K562 (cell line): Measurements from ENCODE around the gene MYO1H.

Experiments
- HDGF ChIP-seq: fragments of 450-650 bp; IDR thresholded peaks from 2 replicates; pipeline ENCODE4 v1.6.1; 2016
- MXD1 ChIP-seq: fragments of 250-450 bp; sonication (Bioruptor Pico); IDR thresholded peaks from 2 replicates; pipeline ENCODE4 v1.8.0; 2021; ENCODE audit warnings: borderline replicate concordance, mild to moderate bottlenecking, moderate library complexity; ENCODE audit not compliant: poor library complexity, severe bottlenecking
- MXI1 ChIP-seq: IDR thresholded peaks from 2 replicates; pipeline ENCODE4 v1.6.1; 2011; ENCODE audit warnings: low read depth, mild to moderate bottlenecking, improper control_type of control experiment, low read length
- POLR2A ChIP-seq: fragments of 450-650 bp; conservative IDR thresholded peaks from 2 replicates; pipeline ENCODE4 v1.6.1; 2016
- POU5F1 ChIP-seq: fragments of 150-350 bp; IDR thresholded peaks from 2 replicates; pipeline ENCODE4 v1.6.1; 2014; ENCODE audit warnings: borderline replicate concordance, low read length, low read depth, mild to moderate bottlenecking; ENCODE audit not compliant: partially characterized antibody
- ZNF263 ChIP-seq: sonication (generic); formaldehyde crosslinking; IDR thresholded peaks from 2 replicates; pipeline ENCODE4 v1.8.0; 2022; ENCODE audit warnings: mild to moderate bottlenecking, missing genetic modification reagents, borderline replicate concordance

DNA sequence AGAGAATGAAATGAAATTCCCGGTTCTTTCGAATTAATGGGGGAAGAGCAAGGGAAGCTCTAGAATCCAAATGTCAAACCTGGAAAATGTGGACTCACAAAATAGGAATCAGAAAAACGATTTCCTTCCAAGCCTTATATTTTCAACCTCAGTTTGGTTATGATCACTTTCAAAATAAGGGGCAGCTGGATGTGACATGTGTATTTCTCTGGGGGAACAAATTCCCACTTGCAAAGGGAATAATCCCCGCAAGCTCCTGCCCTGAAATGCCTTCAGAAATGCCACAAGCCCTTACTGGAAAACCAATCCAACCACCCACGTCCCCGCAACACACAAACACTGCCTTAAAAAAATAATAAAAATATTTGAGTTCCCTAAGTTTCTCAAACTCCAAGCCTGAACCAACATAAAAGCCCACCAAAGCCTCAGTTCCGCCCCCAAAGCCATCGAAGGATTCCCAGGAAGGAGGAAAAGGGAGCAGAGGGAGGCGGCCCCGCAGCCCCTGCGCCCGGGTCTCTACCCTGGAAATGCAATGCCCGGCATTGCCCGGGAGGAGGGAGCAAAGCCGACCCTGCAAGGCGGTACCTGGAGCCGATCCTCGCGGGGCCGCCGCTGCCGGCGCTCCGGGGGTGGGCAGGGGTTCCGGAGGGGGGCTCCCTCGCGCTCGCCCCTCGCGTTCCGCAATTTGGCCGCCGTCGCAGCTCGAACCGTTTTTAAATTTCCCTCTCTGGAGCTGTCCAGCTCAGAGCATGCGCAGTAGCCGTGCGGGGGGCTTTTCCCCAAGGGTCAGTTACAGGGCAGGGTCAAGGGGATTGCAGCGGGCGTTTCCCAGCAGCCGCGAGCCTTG is 38.9 kb upstream of the MYO1H start, which contains the start of gene FOXN4:
- TF ChIP-seq POLR2A: no peak
- TF ChIP-seq HDGF: no peak
- TF ChIP-seq MXI1: no peak
- no peak for TF ChIP-seq POU5F1
- TF ChIP-seq MXD1: no peak
- no peak for TF ChIP-seq ZNF263
